Type B pancreatic cell (in vitro differentiated cells): ENCODE results near the gene GLI3. TPM values are rescaled to one million over a fixed set of nuclear protein-coding genes. Genes with fewer than 3 reads are reported as not detected.

Source experiments
- DNase-seq: peaks from one replicate; pipeline ENCODE4 v3.0.0; 2021; ENCODE audit warnings: mixed read lengths; ENCODE audit not compliant: unreplicated experiment; ENCODE audit errors: extremely low spot score
- H3K27ac Mint-ChIP-seq: 2 replicates; pipeline ENCODE4 v1.8.0; 2021; ENCODE audit warnings: mild to moderate bottlenecking, mixed read lengths
- H3K27me3 Mint-ChIP-seq: 2 replicates; pipeline ENCODE4 v1.8.0; 2021; ENCODE audit warnings: mixed read lengths
- H3K36me3 Mint-ChIP-seq: 2 replicates; pipeline ENCODE4 v1.8.0; 2021; ENCODE audit warnings: mixed read lengths
- H3K4me1 Mint-ChIP-seq: one replicate; pipeline ENCODE4 v1.8.0; 2021; ENCODE audit warnings: mixed read lengths; ENCODE audit not compliant: unreplicated experiment
- H3K4me3 Mint-ChIP-seq: 2 replicates; pipeline ENCODE4 v1.8.0; 2021; ENCODE audit warnings: mild to moderate bottlenecking, mixed read lengths
- H3K9me3 Mint-ChIP-seq: 2 replicates; pipeline ENCODE4 v1.8.0; 2021; ENCODE audit warnings: mixed read lengths
- CTCF ChIP-seq: fragments of 200-600 bp; sonication (generic); conservative IDR thresholded peaks from 2 replicates; pipeline ENCODE4 v1.5.0; 2021; ENCODE audit warnings: antibody characterized with exemption, mild to moderate bottlenecking
- total RNA-seq: library from RNA; stranded (reverse); gene quantifications from 2 replicates; pipeline ENCODE4 v1.2.1, GENCODE V29; 2021; ENCODE audit warnings: low replicate concordance

The GLI3 gene
- total RNA-seq, 1 donor from 2014 or later = 141 TPM

- H3K27me3 Mint-ChIP-seq = no peaks in the 10 kb centered on the region
- H3K4me1 Mint-ChIP-seq = peaks cover 61% of the 10 kb centered on the region
- H3K9me3 Mint-ChIP-seq = peaks cover 4% of the 10 kb centered on the region
- DNase-seq = no peak
- no peak for TF ChIP-seq CTCF
- no peak overlapping the region for H3K4me3 Mint-ChIP-seq
- H3K36me3 Mint-ChIP-seq = peaks cover 48% of the 10 kb centered on the region
- no peak overlapping the region for H3K27ac Mint-ChIP-seq
Observed at GRCh38 chr7:42077271-42078135, 159.5 kb downstream of the GLI3 start.

GRCh38 chr7:42076870-42077269, 160.1 kb downstream of the GLI3 start:
- Mint-ChIP-seq H3K9me3 (peaks cover 4% of the 10 kb centered on the region), H3K4me3 (no peak overlapping the region), H3K27ac (no peak overlapping the region), H3K36me3 (peaks cover 48% of the 10 kb centered on the region), H3K27me3 (no peaks in the 10 kb centered on the region), H3K4me1 (peaks cover 59% of the 10 kb centered on the region)
- DNase-seq = no peak
- no peak for TF ChIP-seq CTCF

DNA sequence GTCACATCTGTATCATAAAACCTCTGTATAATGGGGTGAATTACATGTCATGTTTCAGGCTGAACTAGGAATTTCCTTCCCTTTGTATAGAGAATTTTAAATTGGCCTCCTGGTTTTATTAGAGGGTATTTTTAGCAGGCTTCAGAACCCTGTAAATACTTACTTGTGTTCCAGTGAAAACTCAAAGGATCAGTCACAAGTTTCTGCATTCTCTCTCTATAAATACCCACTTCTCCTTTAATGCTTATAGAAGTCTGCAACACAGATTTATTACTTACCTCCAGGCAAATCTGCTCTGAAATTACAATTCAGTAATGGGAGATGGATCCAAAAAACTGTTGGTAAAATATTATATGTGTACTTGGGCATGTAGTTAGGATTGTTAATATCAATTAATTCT, 161.6 kb downstream of the GLI3 start:
- H3K27ac Mint-ChIP-seq = no peak overlapping the region
- H3K36me3 Mint-ChIP-seq = peaks cover 38% of the 10 kb centered on the region
- peaks cover 4% of the 10 kb centered on the region for H3K9me3 Mint-ChIP-seq
- peaks cover 51% of the 10 kb centered on the region for H3K4me1 Mint-ChIP-seq
- no peak overlapping the region for H3K4me3 Mint-ChIP-seq
- no peak for DNase-seq
- H3K27me3 Mint-ChIP-seq = no peaks in the 10 kb centered on the region
- no peak for TF ChIP-seq CTCF

GRCh38 chr7:42074076-42074475, 162.9 kb downstream of the GLI3 start:
- no peak for DNase-seq
- H3K9me3 Mint-ChIP-seq = peaks cover 4% of the 10 kb centered on the region
- no peak for TF ChIP-seq CTCF
- no peak overlapping the region for H3K4me3 Mint-ChIP-seq
- no peak overlapping the region for H3K27ac Mint-ChIP-seq
- no peaks in the 10 kb centered on the region for H3K27me3 Mint-ChIP-seq
- H3K4me1 Mint-ChIP-seq = peaks cover 62% of the 10 kb centered on the region
- peaks cover 36% of the 10 kb centered on the region for H3K36me3 Mint-ChIP-seq

GRCh38 chr7:42071372-42072261, 165.4 kb downstream of the GLI3 start:
- Mint-ChIP-seq H3K36me3 (peaks cover 25% of the 10 kb centered on the region), H3K4me3 (peak overlapping the region; percentile 6), H3K4me1 (peaks cover 67% of the 10 kb centered on the region), H3K27ac (peak overlapping the region; percentile 52), H3K9me3 (no peaks in the 10 kb centered on the region), H3K27me3 (no peaks in the 10 kb centered on the region)
- no peak for DNase-seq
- peak; percentile 66 for TF ChIP-seq CTCF
